Progenitor cell of endocrine pancreas (in vitro differentiated cells): Measurements from ENCODE around the gene TMEM170B. TPM values are rescaled to one million over a fixed set of nuclear protein-coding genes. Genes with fewer than 3 reads are reported as not detected.

Source experiments
- DNase-seq: peaks from one replicate; pipeline ENCODE4 v3.0.0; 2021; ENCODE audit warnings: low spot score; ENCODE audit not compliant: unreplicated experiment
- H3K27ac Mint-ChIP-seq: 2 replicates; pipeline ENCODE4 v1.8.0; 2021; ENCODE audit warnings: mild to moderate bottlenecking, moderate library complexity, mixed read lengths
- H3K27me3 Mint-ChIP-seq: 2 replicates; pipeline ENCODE4 v1.8.0; 2021; ENCODE audit warnings: mixed read lengths
- H3K36me3 Mint-ChIP-seq: 2 replicates; pipeline ENCODE4 v1.8.0; 2022; ENCODE audit warnings: mixed read lengths; ENCODE audit not compliant: insufficient read depth
- H3K4me1 Mint-ChIP-seq: 2 replicates; pipeline ENCODE4 v1.8.0; 2021; ENCODE audit warnings: low read depth, mixed read lengths
- H3K4me3 Mint-ChIP-seq: 2 replicates; pipeline ENCODE4 v1.8.0; 2021; ENCODE audit warnings: low read depth, mild to moderate bottlenecking, moderate library complexity, mixed read lengths
- H3K9me3 Mint-ChIP-seq: 2 replicates; pipeline ENCODE4 v1.8.0; 2021; ENCODE audit warnings: low read depth, mixed read lengths
- CTCF ChIP-seq: fragments of 200-600 bp; sonication (generic); IDR thresholded peaks from one replicate; pipeline ENCODE4 v1.5.0; 2021; ENCODE audit warnings: antibody characterized with exemption, mild to moderate bottlenecking; ENCODE audit not compliant: unreplicated experiment
- total RNA-seq: library from RNA; stranded (reverse); gene quantifications from 2 replicates; pipeline ENCODE4 v1.2.1, GENCODE V29; 2021

Gene TMEM170B
- total RNA-seq, 1 donor from 2014 or later, result 7.6 TPM

- Mint-ChIP-seq H3K9me3 (no peaks in the 10 kb centered on the region), H3K27ac (no peak overlapping the region), H3K36me3 (no peaks in the 10 kb centered on the region), H3K4me3 (no peak overlapping the region), H3K4me1 (no peaks in the 10 kb centered on the region), H3K27me3 (no peaks in the 10 kb centered on the region)
- TF ChIP-seq CTCF, result no peak
- DNase-seq, result no peak
Observed at GRCh38 chr6:11631539-11631938, 94.0 kb downstream of the TMEM170B start.

- H3K9me3 Mint-ChIP-seq, result no peaks in the 10 kb centered on the region
- H3K27me3 Mint-ChIP-seq, result no peaks in the 10 kb centered on the region
- H3K4me3 Mint-ChIP-seq, result no peak overlapping the region
- H3K4me1 Mint-ChIP-seq, result peaks cover 1% of the 10 kb centered on the region
- H3K27ac Mint-ChIP-seq, result no peak overlapping the region
- no peak for DNase-seq
- no peaks in the 10 kb centered on the region for H3K36me3 Mint-ChIP-seq
- TF ChIP-seq CTCF, result no peak
Observed at GRCh38 chr6:11632231-11632630, 94.7 kb downstream of the TMEM170B start.

- H3K27ac Mint-ChIP-seq, result no peak overlapping the region
- no peak for TF ChIP-seq CTCF
- no peak for DNase-seq
- peaks cover 5% of the 10 kb centered on the region for H3K4me1 Mint-ChIP-seq
- no peaks in the 10 kb centered on the region for H3K27me3 Mint-ChIP-seq
- H3K4me3 Mint-ChIP-seq, result no peak overlapping the region
- H3K9me3 Mint-ChIP-seq, result no peaks in the 10 kb centered on the region
- no peaks in the 10 kb centered on the region for H3K36me3 Mint-ChIP-seq
Observed at GRCh38 chr6:11632795-11633511, 95.4 kb downstream of the TMEM170B start.

Other genes with a start within 250 kb of the TMEM170B start
- not detected in 2 replicates for gene ADTRP, start 241.1 kb downstream of the TMEM170B start, total RNA-seq